Adrenal gland (tissue), 12 donors: ENCODE results near the gene ZNF862. TPM values are rescaled to one million over a fixed set of nuclear protein-coding genes. Genes with fewer than 3 reads are reported as not detected.

Experiments
- DNase-seq, 7 donors: peaks; one replicate each; pipeline ENCODE4 v3.0.0-alpha.2; 2019 to 2020
- H3K27ac ChIP-seq, 5 donors: fragments of 200-600 bp; sonication (generic) in 4 of 5; 1 replicate in 3 of 5; 2 replicates in 2 of 5; pipeline versions ENCODE4 v1.5.1 to v1.8.0; 2016 to 2020; ENCODE audit warnings: mild to moderate bottlenecking in 1 of 5
- H3K27me3 ChIP-seq: fragments of 200-600 bp; 2 replicates; pipeline ENCODE4 v1.8.0; 2021
- H3K36me3 ChIP-seq, 2 donors: fragments of 200-600 bp; replicated peaks in 1 of 2; 1 replicate in 1 of 2; 2 replicates in 1 of 2; pipeline versions ENCODE4 v1.5.1 to v1.8.0; 2018 to 2022
- H3K4me1 ChIP-seq, 2 donors: fragments of 200-600 bp; replicated peaks in 1 of 2; 1 replicate in 1 of 2; 2 replicates in 1 of 2; pipeline versions ENCODE4 v1.5.1 to v1.8.0; 2018 to 2021
- H3K4me3 ChIP-seq, 4 donors: fragments of 200-600 bp; sonication (generic) in 3 of 4; one replicate each; pipeline ENCODE4 v1.5.1; 2016 to 2018
- H3K9me3 ChIP-seq, 3 donors: fragments of 200-600 bp; sonication (generic) in 1 of 3; replicated peaks in 1 of 3; 1 replicate in 2 of 3; 2 replicates in 1 of 3; pipeline versions ENCODE4 v1.5.1 to v1.8.0; 2016 to 2021
- CTCF ChIP-seq, 6 experiments: fragments of 450-650 bp in 4 of 6; fragments of 200-600 bp in 2 of 6; sonication (generic) in 1 of 6; IDR thresholded peaks; 1 replicate in 5 of 6; 2 replicates in 1 of 6; pipeline versions ENCODE4 v1.5.1 to v1.8.0; 2016 to 2021; ENCODE audit warnings: antibody characterized with exemption in 6 of 6, mild to moderate bottlenecking in 2 of 6, moderate library complexity in 1 of 6
- POLR2A ChIP-seq, 2 donors: fragments of 450-650 bp; IDR thresholded peaks; one replicate each; pipeline ENCODE4 v1.6.1; 2017; ENCODE audit warnings: antibody characterized with exemption in 2 of 2, mild to moderate bottlenecking in 2 of 2, moderate library complexity in 1 of 2
- whole genome bisulfite sequencing, 4 donors: extraction: QIAGEN DNeasy Blood & Tissue Kit in 2 of 4; methylation state at CpG; one replicate each; pipeline versions ENCODE4 v1.1.5 to v1.1.7; 2013 to 2017; 5-methylcytosine and 5-hydroxymethylcytosine counted together
- intact Hi-C, 2 donors: fragments of 100-400 bp; cut with DNase I; formaldehyde crosslinking; loops; one replicate each; pipeline versions ENCODE4 v1.14.1 to v1.15.0; 2022 to 2023
- polyA plus RNA-seq, 3 donors: library from polyadenylated mRNA; stranded (reverse); fragments of 200-250 nt in 2 of 3; fragments of 350-450 nt in 1 of 3; fragmentation: Illumina TruSeq in 1 of 3; extraction: RNeasy Lipid Tissue Mini Kit (QIAGEN cat#74804) in 1 of 3; gene quantifications; one replicate each; pipeline ENCODE4 v1.2.3, GENCODE V29; 2013 to 2014
- total RNA-seq, 9 donors: library from RNA; depleted of rRNA in 4 of 9; stranded (reverse); fragments of >200 nt in 4 of 9; fragments of 120-200 nt in 1 of 9; fragmentation: NEBNext Ultra II Directional in 1 of 9; extraction: Animal tissue kit (Norgen Biotek cat#: 25700) in 1 of 9; gene quantifications; one replicate each; pipeline versions ENCODE4 v1.1.0 to v1.2.4, GENCODE V29; 2013 to 2023
- donor health status: healthy with polysubstance abuse.
- donor health status: Bipolar disorder and iron deficiency.
- donor health status: DM: yes; HTN: yes; CAD: no.
- donor health status: DM: no; HTN: no; CAD: no.
- donor health status: DM: no; HTN: no; CAD: no.
- donor health status: DM: yes; HTN: yes; CAD: no.

ZNF862 gene
- total and polyA plus RNA-seq, 12 donors, result 7.3 to 32.9 (median 13.9) TPM

- H3K36me3 ChIP-seq, result peaks cover 0 to 8% of the 10 kb centered on the region in 2 donors
- WGBS, 4 donors, result 91 to 94% (median 92%) methylated on average over 9 of the region's 9 CpGs
- peaks cover 0 to 7% of the 10 kb centered on the region in 2 donors for H3K4me1 ChIP-seq
- no peaks in the 10 kb centered on the region for H3K9me3 ChIP-seq
- intact Hi-C loops, result no loop called here
- no peaks in the 10 kb centered on the region for H3K27me3 ChIP-seq
- H3K4me3 ChIP-seq, result no peak overlapping the region
- DNase-seq, result no peak
- TF ChIP-seq CTCF (IDR thresholded peaks at IDR 0.05) (no peak), POLR2A (IDR thresholded peaks at IDR 0.05) (no peak)
- H3K27ac ChIP-seq, result no peak overlapping the region
Measured at GRCh38 chr7:149851449-149851848, 13.3 kb downstream of the ZNF862 start.

GRCh38 chr7:149853157-149853556 is 15.0 kb downstream of the ZNF862 start:
- no peak for TF ChIP-seq CTCF (IDR thresholded peaks at IDR 0.05)
- no peak for TF ChIP-seq POLR2A (IDR thresholded peaks at IDR 0.05)
- 92 to 98% (median 96%) methylated on average over 9 of the region's 9 CpGs for WGBS, 4 donors
- Histone ChIP-seq H3K9me3 (no peaks in the 10 kb centered on the region), H3K27ac (no peak overlapping the region), H3K4me3 (no peak overlapping the region), H3K27me3 (no peaks in the 10 kb centered on the region), H3K36me3 (peaks cover 0 to 5% of the 10 kb centered on the region in 2 donors), H3K4me1 (peaks cover 0 to 7% of the 10 kb centered on the region in 2 donors)
- intact Hi-C loops, result no loop called here
- no peak for DNase-seq

GRCh38 chr7:149854611-149855360 is 16.6 kb downstream of the ZNF862 start:
- Histone ChIP-seq H3K27ac (peak overlapping the region in 1 of 5 donors; percentile 14), H3K4me1 (peaks cover 0 to 7% of the 10 kb centered on the region in 2 donors), H3K36me3 (peaks cover 0 to 5% of the 10 kb centered on the region in 2 donors), H3K27me3 (no peaks in the 10 kb centered on the region), H3K9me3 (no peaks in the 10 kb centered on the region), H3K4me3 (no peak overlapping the region)
- no peak for TF ChIP-seq POLR2A (IDR thresholded peaks at IDR 0.05)
- TF ChIP-seq CTCF (IDR thresholded peaks at IDR 0.05), result no peak
- 34 to 67% (median 47%) methylated on average over 6 to 13 of the region's 13 CpGs for WGBS, 4 donors
- DNase-seq, result peak; percentile 41 to 91 (median 71)
- intact Hi-C loops, result no loop called here

- Histone ChIP-seq H3K27ac (peak overlapping the region in 1 of 5 donors; percentile 14), H3K4me3 (no peak overlapping the region), H3K9me3 (no peaks in the 10 kb centered on the region), H3K27me3 (no peaks in the 10 kb centered on the region), H3K36me3 (peaks cover 0 to 6% of the 10 kb centered on the region in 2 donors), H3K4me1 (peaks cover 0 to 7% of the 10 kb centered on the region in 2 donors)
- intact Hi-C loops, result no loop called here
- TF ChIP-seq CTCF (IDR thresholded peaks at IDR 0.05) (no peak), POLR2A (IDR thresholded peaks at IDR 0.05) (no peak)
- no peak for DNase-seq
- 81 to 88% (median 86%) methylated on average over 16 of the region's 16 CpGs for WGBS, 4 donors
Measured at GRCh38 chr7:149855361-149856305, 17.5 kb downstream of the ZNF862 start.
